GM21390 (cell line): Measurements from ENCODE around the gene ANKAR.
"Not testable (repeated sequence)": the region's sequence is repeated elsewhere in the genome, so short reads cannot be mapped to it uniquely, and the experiment has no call there.

Experiments used
- ATAC-seq: cut with Tn5 transposase; IDR thresholded peaks from one replicate; pipeline ENCODE4 v1.9.1; 2021; ENCODE audit not compliant: unreplicated experiment

Gene ANKAR

GRCh38 chr2:189709501-189710221 lies 35.2 kb downstream of the ANKAR start:
- no peak for ATAC-seq

DNA sequence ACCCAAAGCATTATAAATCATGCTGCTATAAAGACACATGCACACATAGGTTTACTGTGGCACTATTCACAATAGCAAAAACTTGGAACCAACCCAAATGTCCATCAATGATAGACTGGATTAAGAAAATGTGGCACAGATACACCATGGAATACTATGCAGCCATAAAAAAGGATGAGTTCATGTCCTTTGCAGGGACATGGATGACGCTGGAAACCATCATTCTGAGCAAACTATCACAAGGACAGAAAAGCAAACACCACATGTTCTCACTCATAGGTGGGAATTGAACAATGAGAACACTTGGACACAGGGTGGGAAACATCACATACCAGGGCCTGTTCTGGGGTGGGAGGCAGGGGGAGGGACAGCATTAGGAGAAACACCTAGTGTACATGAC lies 43.1 kb downstream of the ANKAR start:
- ATAC-seq: not testable (repeated sequence)

DNA sequence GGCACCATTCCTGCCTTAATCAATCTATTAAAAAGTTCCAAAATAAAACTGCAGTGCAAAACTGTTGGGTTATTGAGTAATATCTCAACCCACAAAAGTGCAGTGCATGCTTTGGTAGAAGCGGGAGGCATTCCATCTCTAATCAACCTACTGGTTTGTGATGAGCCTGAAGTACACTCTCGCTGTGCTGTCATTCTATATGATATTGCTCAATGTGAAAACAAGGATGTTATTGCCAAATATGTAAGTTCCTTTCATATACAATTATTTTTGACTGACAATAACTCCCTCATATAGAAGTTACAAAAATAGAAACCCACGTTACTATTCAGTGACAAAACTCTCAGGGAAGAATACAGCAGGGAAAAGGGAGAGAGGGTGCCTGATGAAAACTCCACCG lies 45.1 kb downstream of the ANKAR start:
- no peak for ATAC-seq

GRCh38 chr2:189723192-189723591 lies 48.7 kb downstream of the ANKAR start:
- ATAC-seq: no peak
